GM23338 (cell line): ENCODE measurements around the gene PBXIP1. TPM values are rescaled to one million over a fixed set of nuclear protein-coding genes. Genes with fewer than 3 reads are reported as not detected.

Experiments
- ATAC-seq: fragments of 200-7000 bp; cut with Tn5 transposase; 3 replicates; pipeline ENCODE4 v1.9.1; 2020
- DNase-seq: peaks from one replicate; pipeline ENCODE4 v3.0.0-alpha.2; 2015; ENCODE audit warnings: low spot score
- H2AFZ ChIP-seq: fragments of 200-600 bp; sonication (generic); 2 replicates; pipeline ENCODE4 v1.8.0; 2016; ENCODE audit warnings: antibody characterized with exemption, mild to moderate bottlenecking, moderate library complexity
- H3F3A ChIP-seq: fragments of 200-600 bp; sonication (generic); replicated peaks from 2 replicates; pipeline ENCODE4 v1.8.0; 2017; ENCODE audit warnings: antibody characterized with exemption, mixed run types, low read depth
- H3K27ac ChIP-seq: fragments of 200-600 bp; sonication (generic); 2 replicates; pipeline ENCODE4 v1.6.1; 2016; ENCODE audit warnings: low read depth
- H3K27me3 ChIP-seq: fragments of 200-600 bp; sonication (generic); 2 replicates; pipeline ENCODE4 v1.8.0; 2016; ENCODE audit warnings: mild to moderate bottlenecking, mixed run types, moderate library complexity; ENCODE audit not compliant: insufficient read depth
- H3K36me3 ChIP-seq: fragments of 200-600 bp; sonication (generic); 2 replicates; pipeline ENCODE4 v1.8.0; 2016; ENCODE audit warnings: mild to moderate bottlenecking; ENCODE audit not compliant: insufficient read depth
- H3K4me1 ChIP-seq: fragments of 200-600 bp; sonication (generic); 2 replicates; pipeline ENCODE4 v1.8.0; 2016; ENCODE audit warnings: mild to moderate bottlenecking, moderate library complexity; ENCODE audit not compliant: insufficient read depth
- H3K4me2 ChIP-seq: fragments of 200-600 bp; sonication (generic); 2 replicates; pipeline ENCODE4 v1.7.1; 2017; ENCODE audit warnings: mixed run types
- H3K4me3 ChIP-seq: fragments of 200-600 bp; sonication (generic); 2 replicates; pipeline ENCODE4 v1.6.1; 2016; ENCODE audit warnings: mixed run types
- H3K79me2 ChIP-seq: fragments of 200-600 bp; sonication (generic); replicated peaks from 2 replicates; pipeline ENCODE4 v1.8.0; 2017; ENCODE audit warnings: mild to moderate bottlenecking; ENCODE audit not compliant: insufficient read depth
- H3K9me2 ChIP-seq: fragments of 200-600 bp; sonication (generic); 2 replicates; pipeline ENCODE4 v1.8.0; 2017; ENCODE audit not compliant: insufficient read depth
- H4K20me1 ChIP-seq: fragments of 200-600 bp; sonication (generic); replicated peaks from 2 replicates; pipeline ENCODE4 v1.8.0; 2017; ENCODE audit warnings: mild to moderate bottlenecking; ENCODE audit not compliant: insufficient read depth
- H3K27ac Mint-ChIP-seq: 2 replicates; pipeline ENCODE4 v1.8.0; 2020; ENCODE audit warnings: inconsistent platforms, mild to moderate bottlenecking, moderate library complexity, mixed read lengths
- H3K27me3 Mint-ChIP-seq: 3 replicates; pipeline ENCODE4 v1.8.0; 2022; ENCODE audit warnings: low read depth, mild to moderate bottlenecking, moderate library complexity, mixed read lengths, inconsistent platforms; ENCODE audit not compliant: insufficient read depth, poor library complexity
- H3K36me3 Mint-ChIP-seq: 3 replicates; pipeline ENCODE4 v1.8.0; 2021; ENCODE audit warnings: low read depth, mild to moderate bottlenecking, inconsistent platforms, moderate library complexity, mixed read lengths
- H3K4me1 Mint-ChIP-seq: 3 replicates; pipeline ENCODE4 v1.8.0; 2020; ENCODE audit warnings: mild to moderate bottlenecking, inconsistent platforms, mixed read lengths
- H3K4me3 Mint-ChIP-seq: 3 replicates; pipeline ENCODE4 v1.8.0; 2021; ENCODE audit warnings: moderate library complexity, mild to moderate bottlenecking, inconsistent platforms, mixed read lengths
- H3K9me3 Mint-ChIP-seq: 3 replicates; pipeline ENCODE4 v1.8.0; 2020; ENCODE audit warnings: moderate library complexity, mild to moderate bottlenecking, inconsistent platforms, mixed read lengths
- CREB1 ChIP-seq: fragments of 250-450 bp; sonication (Bioruptor Pico); IDR thresholded peaks from 2 replicates; pipeline ENCODE4 v1.5.0; 2020; ENCODE audit warnings: low read depth, mild to moderate bottlenecking, moderate library complexity
- CTCF ChIP-seq, 2 experiments: fragments of 200-600 bp in 1 of 2; sonication (generic) in 1 of 2; conservative IDR thresholded peaks; 2 replicates each; pipeline versions ENCODE4 v1.5.1 to v1.6.1; 2016 to 2017; ENCODE audit warnings: antibody characterized with exemption in 2 of 2, low read depth in 2 of 2, mild to moderate bottlenecking in 2 of 2, moderate library complexity in 1 of 2
- ETS1 ChIP-seq: IDR thresholded peaks from 2 replicates; pipeline ENCODE4 v1.6.1; 2016; ENCODE audit warnings: antibody characterized with exemption
- NANOG ChIP-seq: IDR thresholded peaks from 2 replicates; pipeline ENCODE4 v1.6.1; 2016; ENCODE audit warnings: antibody characterized with exemption, borderline replicate concordance
- POLR2AphosphoS5 ChIP-seq: IDR thresholded peaks from 2 replicates; pipeline ENCODE4 v1.6.1; 2016; ENCODE audit warnings: antibody characterized with exemption, low read depth
- polyA plus RNA-seq: library from polyadenylated mRNA; unstranded; fragments of >200 nt; fragmentation: Nextera tagmentation; extraction: Ambion mirVana; gene quantifications from 2 replicates; pipeline ENCODE4 v1.2.1, GENCODE V29; 2016
- total RNA-seq: library from RNA; depleted of rRNA; stranded (reverse); fragments of >200 nt; shearing (Covaris generic); gene quantifications from 2 replicates; pipeline ENCODE4 v1.2.3, GENCODE V29; 2014
- TF ChIP-seq, protein P1 (sequence below): IDR thresholded peaks from one replicate; pipeline ENCODE4 v1.6.1; 2018; ENCODE audit warnings: antibody characterized with exemption; ENCODE audit not compliant: unreplicated experiment

The PBXIP1 gene
- total and polyA plus RNA-seq, 2 experiments from 2014 or later = 7.0 to 31.8 TPM

DNA sequence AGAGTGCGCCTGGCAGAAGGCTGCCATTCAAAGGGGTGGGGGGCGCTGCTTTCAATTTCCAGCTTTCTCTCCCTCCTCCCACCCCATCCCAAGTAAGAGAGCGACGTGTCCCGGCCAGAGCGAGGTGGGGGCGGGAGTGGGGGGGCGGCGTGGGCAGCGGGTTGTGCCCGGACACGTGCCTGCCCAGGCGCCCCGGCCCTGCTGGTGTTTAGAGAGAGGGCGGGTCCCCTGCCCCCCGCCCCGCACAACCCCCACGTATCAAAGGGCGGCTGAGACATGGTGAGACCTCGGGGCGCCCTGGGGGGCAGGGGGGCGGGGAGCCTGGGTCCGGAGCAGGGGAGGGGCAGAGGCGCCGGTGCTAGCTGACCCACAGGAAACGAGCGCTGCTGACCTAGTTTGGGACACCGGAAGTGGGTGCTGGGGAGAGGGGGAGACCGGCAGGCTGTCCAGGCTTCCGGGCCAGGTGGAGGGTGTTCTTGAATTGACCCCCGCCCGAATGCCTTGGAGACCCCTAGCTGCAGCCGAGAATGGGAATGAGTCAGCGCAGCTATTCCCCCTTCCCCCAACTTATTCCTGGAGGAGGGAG lies 48.0 kb upstream of the PBXIP1 start:
- H2AFZ ChIP-seq = no peak overlapping the region
- H3K9me2 ChIP-seq = no peaks in the 10 kb centered on the region
- peaks cover 39% of the 10 kb centered on the region for H3K4me1 Mint-ChIP-seq
- DNase-seq (peak; percentile 87), ATAC-seq (peak; percentile 4)
- no peak for TF ChIP-seq CTCF (conservative IDR thresholded peaks at IDR 0.05; ENCODE audit: low read depth in 2 of 2)
- TF ChIP-seq ETS1 = peak; percentile 67; the same call in 1 of the 2 replicates
- TF ChIP-seq, protein P1, sequence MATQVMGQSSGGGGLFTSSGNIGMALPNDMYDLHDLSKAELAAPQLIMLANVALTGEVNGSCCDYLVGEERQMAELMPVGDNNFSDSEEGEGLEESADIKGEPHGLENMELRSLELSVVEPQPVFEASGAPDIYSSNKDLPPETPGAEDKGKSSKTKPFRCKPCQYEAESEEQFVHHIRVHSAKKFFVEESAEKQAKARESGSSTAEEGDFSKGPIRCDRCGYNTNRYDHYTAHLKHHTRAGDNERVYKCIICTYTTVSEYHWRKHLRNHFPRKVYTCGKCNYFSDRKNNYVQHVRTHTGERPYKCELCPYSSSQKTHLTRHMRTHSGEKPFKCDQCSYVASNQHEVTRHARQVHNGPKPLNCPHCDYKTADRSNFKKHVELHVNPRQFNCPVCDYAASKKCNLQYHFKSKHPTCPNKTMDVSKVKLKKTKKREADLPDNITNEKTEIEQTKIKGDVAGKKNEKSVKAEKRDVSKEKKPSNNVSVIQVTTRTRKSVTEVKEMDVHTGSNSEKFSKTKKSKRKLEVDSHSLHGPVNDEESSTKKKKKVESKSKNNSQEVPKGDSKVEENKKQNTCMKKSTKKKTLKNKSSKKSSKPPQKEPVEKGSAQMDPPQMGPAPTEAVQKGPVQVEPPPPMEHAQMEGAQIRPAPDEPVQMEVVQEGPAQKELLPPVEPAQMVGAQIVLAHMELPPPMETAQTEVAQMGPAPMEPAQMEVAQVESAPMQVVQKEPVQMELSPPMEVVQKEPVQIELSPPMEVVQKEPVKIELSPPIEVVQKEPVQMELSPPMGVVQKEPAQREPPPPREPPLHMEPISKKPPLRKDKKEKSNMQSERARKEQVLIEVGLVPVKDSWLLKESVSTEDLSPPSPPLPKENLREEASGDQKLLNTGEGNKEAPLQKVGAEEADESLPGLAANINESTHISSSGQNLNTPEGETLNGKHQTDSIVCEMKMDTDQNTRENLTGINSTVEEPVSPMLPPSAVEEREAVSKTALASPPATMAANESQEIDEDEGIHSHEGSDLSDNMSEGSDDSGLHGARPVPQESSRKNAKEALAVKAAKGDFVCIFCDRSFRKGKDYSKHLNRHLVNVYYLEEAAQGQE = peak; percentile 2
- H3K79me2 ChIP-seq = peaks cover 40% of the 10 kb centered on the region
- H3K36me3 ChIP-seq = no peaks in the 10 kb centered on the region
- peak overlapping the region; percentile 96 for H3K4me2 ChIP-seq
- no peaks in the 10 kb centered on the region for H3K9me3 Mint-ChIP-seq
- H3K27me3 Mint-ChIP-seq = peaks cover 21% of the 10 kb centered on the region
- no peaks in the 10 kb centered on the region for H3K27me3 ChIP-seq
- peaks cover 4% of the 10 kb centered on the region; the same call in 1 of the 3 replicates for H3K36me3 Mint-ChIP-seq
- peak overlapping the region; percentile 92 for H3K4me3 Mint-ChIP-seq
- peaks cover 16% of the 10 kb centered on the region for H3F3A ChIP-seq
- H4K20me1 ChIP-seq = no peaks in the 10 kb centered on the region; the same call in 1 of the 2 replicates
- H3K27ac ChIP-seq = 0 out of 2 replicates have a peak overlapping the region, but pooled peaks have one; percentile 66
- peak overlapping the region; percentile 95 for H3K27ac Mint-ChIP-seq
- H3K4me3 ChIP-seq = peak overlapping the region; percentile 96
- H3K4me1 ChIP-seq = peaks cover 25% of the 10 kb centered on the region

DNA sequence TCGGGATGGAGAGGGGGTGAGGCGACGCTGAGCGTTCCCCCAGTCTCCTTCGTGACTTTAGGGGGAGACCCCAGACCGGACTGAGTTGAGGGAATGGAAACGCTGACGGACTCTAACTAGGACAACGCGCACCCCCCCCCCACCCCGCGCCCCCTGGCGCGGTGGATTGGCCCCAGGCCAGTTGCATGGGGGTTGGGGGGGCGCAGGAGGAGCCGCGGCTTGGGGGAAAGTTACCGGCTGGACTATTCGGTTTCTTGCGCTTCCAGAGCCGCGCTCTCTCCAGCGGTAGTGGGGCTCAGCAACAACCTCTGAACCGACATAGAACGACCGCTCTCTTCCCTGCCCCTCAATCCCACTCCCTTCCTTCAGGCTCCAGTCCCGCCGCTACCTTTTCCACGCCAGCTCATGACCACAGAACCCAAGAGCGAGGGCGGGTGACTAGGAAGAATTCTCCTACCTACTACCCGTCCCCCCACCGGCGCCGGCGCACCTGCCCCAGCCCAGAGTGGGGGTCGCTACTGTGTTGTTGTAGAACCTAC lies 47.4 kb upstream of the PBXIP1 start:
- H3K36me3 Mint-ChIP-seq = peaks cover 4% of the 10 kb centered on the region; the same call in 1 of the 3 replicates
- peaks cover 22% of the 10 kb centered on the region for H3K4me1 ChIP-seq
- H3K4me2 ChIP-seq = peak overlapping the region; percentile 96
- peaks cover 39% of the 10 kb centered on the region for H3K4me1 Mint-ChIP-seq
- no peaks in the 10 kb centered on the region for H3K27me3 ChIP-seq
- H3K27ac Mint-ChIP-seq = peak overlapping the region; percentile 92
- H3K4me3 Mint-ChIP-seq = peak overlapping the region; percentile 92
- peaks cover 40% of the 10 kb centered on the region for H3K79me2 ChIP-seq
- H3K27ac ChIP-seq = no peak overlapping the region
- TF ChIP-seq NANOG = no peak
- TF ChIP-seq CREB1 (CRISPR knock-in tag) = no peak
- TF ChIP-seq POLR2AphosphoS5 = no peak
- TF ChIP-seq CTCF (conservative IDR thresholded peaks at IDR 0.05; ENCODE audit: low read depth in 2 of 2) = no peak
- ATAC-seq (no peak), DNase-seq (peak; percentile 59)
- no peaks in the 10 kb centered on the region; the same call in 1 of the 2 replicates for H4K20me1 ChIP-seq
- peaks cover 21% of the 10 kb centered on the region for H3K27me3 Mint-ChIP-seq
- H2AFZ ChIP-seq = no peak overlapping the region
- peaks cover 16% of the 10 kb centered on the region for H3F3A ChIP-seq
- H3K9me3 Mint-ChIP-seq = no peaks in the 10 kb centered on the region
- no peaks in the 10 kb centered on the region for H3K9me2 ChIP-seq
- no peaks in the 10 kb centered on the region for H3K36me3 ChIP-seq
- peak overlapping the region; percentile 96 for H3K4me3 ChIP-seq
